ENCODE data around the gene RGS18. TPM values are rescaled to one million over a fixed set of nuclear protein-coding genes. Genes with fewer than 3 reads are reported as not detected.

Gene RGS18
- total and polyA plus RNA-seq, 9 of the 15 experiments (the other 6 are each of a cell fraction or from before 2014, with no cell fraction given), result 0.03 to 0.11 (median 0.05) TPM; not detected in 5

GRCh38 chr1:192159014-192159413 is 752 bp downstream of the RGS18 start (continued):
- no peak for TF ChIP-seq DACH1 (IDR thresholded peaks at IDR 0.05; ENCODE audit: partially characterized antibody)
- no peak for TF ChIP-seq IRF1 (CRISPR knock-in tag; IDR thresholded peaks at IDR 0.05; ENCODE audit: borderline replicate concordance)
- no peak for TF ChIP-seq HMGN3 (IDR thresholded peaks at IDR 0.05; ENCODE audit: borderline replicate concordance, extremely low read depth, insufficient read length, low read depth, low read length)

GRCh38 chr1:192159781-192160180 is 1.5 kb downstream of the RGS18 start:
- H3K36me3 ChIP-seq (ENCODE audit: control insufficient read depth, insufficient read depth, low read length), result no peaks in the 10 kb centered on the region
- in situ Hi-C loops (cut with MboI), result no loop called here
- H3K27me3 ChIP-seq (ENCODE audit: control insufficient read depth in 2 of 2, insufficient read depth in 2 of 2, low read length in 2 of 2), result no peaks in the 10 kb centered on the region
- no peak for DNase-seq (ENCODE audit: extremely low read depth in 1 of 4, low spot score in 3 of 4)
- no peak overlapping the region for H2AFZ ChIP-seq (ENCODE audit: low read depth, low read length)
- H3K9me3 ChIP-seq (replicated peaks; ENCODE audit: control insufficient read depth, insufficient read depth, low read depth, low read length), result peaks cover 5% of the 10 kb centered on the region
- H3K4me2 ChIP-seq (ENCODE audit: insufficient read depth, low read length), result no peak overlapping the region
- intact Hi-C loops (cut with micrococcal nuclease), result no loop called here
- TF ChIP-seq CBX5 (IDR thresholded peaks at IDR 0.05; ENCODE audit: borderline replicate concordance, low read depth) (no peak), KDM4B (IDR thresholded peaks at IDR 0.05; ENCODE audit: borderline replicate concordance in 2 of 2, low read depth in 1 of 2) (no peak), STAT5B (CRISPR knock-in tag; IDR thresholded peaks at IDR 0.05) (no peak), BRD9 (IDR thresholded peaks at IDR 0.05; ENCODE audit: low read depth, partially characterized antibody) (no peak), KLF16 (IDR thresholded peaks at IDR 0.05) (no peak), MAFK (IDR thresholded peaks at IDR 0.05; ENCODE audit: low read length) (no peak)
- TF ChIP-seq, protein P1, sequence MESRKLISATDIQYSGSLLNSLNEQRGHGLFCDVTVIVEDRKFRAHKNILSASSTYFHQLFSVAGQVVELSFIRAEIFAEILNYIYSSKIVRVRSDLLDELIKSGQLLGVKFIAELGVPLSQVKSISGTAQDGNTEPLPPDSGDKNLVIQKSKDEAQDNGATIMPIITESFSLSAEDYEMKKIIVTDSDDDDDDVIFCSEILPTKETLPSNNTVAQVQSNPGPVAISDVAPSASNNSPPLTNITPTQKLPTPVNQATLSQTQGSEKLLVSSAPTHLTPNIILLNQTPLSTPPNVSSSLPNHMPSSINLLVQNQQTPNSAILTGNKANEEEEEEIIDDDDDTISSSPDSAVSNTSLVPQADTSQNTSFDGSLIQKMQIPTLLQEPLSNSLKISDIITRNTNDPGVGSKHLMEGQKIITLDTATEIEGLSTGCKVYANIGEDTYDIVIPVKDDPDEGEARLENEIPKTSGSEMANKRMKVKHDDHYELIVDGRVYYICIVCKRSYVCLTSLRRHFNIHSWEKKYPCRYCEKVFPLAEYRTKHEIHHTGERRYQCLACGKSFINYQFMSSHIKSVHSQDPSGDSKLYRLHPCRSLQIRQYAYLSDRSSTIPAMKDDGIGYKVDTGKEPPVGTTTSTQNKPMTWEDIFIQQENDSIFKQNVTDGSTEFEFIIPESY (CRISPR knock-in tag; IDR thresholded peaks at IDR 0.05), result no peak
- TF ChIP-seq, protein P2, sequence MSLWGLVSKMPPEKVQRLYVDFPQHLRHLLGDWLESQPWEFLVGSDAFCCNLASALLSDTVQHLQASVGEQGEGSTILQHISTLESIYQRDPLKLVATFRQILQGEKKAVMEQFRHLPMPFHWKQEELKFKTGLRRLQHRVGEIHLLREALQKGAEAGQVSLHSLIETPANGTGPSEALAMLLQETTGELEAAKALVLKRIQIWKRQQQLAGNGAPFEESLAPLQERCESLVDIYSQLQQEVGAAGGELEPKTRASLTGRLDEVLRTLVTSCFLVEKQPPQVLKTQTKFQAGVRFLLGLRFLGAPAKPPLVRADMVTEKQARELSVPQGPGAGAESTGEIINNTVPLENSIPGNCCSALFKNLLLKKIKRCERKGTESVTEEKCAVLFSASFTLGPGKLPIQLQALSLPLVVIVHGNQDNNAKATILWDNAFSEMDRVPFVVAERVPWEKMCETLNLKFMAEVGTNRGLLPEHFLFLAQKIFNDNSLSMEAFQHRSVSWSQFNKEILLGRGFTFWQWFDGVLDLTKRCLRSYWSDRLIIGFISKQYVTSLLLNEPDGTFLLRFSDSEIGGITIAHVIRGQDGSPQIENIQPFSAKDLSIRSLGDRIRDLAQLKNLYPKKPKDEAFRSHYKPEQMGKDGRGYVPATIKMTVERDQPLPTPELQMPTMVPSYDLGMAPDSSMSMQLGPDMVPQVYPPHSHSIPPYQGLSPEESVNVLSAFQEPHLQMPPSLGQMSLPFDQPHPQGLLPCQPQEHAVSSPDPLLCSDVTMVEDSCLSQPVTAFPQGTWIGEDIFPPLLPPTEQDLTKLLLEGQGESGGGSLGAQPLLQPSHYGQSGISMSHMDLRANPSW (CRISPR knock-in tag; IDR thresholded peaks at IDR 0.05), result no peak
- no peak for FAIRE-seq
- 25% methylated on average over 2 of the region's 2 CpGs for WGBS (ENCODE audit: insufficient coverage, low coverage, missing lambda C conversion rate)
- CTCF ChIA-PET (ENCODE audit: low intra/inter-chr PET ratio), result no interaction called here
- no peak overlapping the region for H3K27ac ChIP-seq (ENCODE audit: extremely low read depth, low read depth, low read length)
- no peaks in the 10 kb centered on the region for H3K4me1 ChIP-seq (replicated peaks in 1 of 2; ENCODE audit: control insufficient read depth in 2 of 2, insufficient read depth in 2 of 2, low read length in 2 of 2)
- no peak overlapping the region for H3K9ac ChIP-seq (ENCODE audit: insufficient read depth in 1 of 2, low read depth in 2 of 2, low read length in 2 of 2)
- no peak for ATAC-seq
- H4K20me1 ChIP-seq (replicated peaks; ENCODE audit: control insufficient read depth, insufficient read depth, low read length), result no peaks in the 10 kb centered on the region
- BruUV-seq (replicated peaks), result no TSS peak
- H3K9me1 ChIP-seq (ENCODE audit: control insufficient read depth, insufficient read depth, low read length), result no peaks in the 10 kb centered on the region
- H3K79me2 ChIP-seq (ENCODE audit: control insufficient read depth, insufficient read depth, low read length), result no peaks in the 10 kb centered on the region
- H3K4me3 ChIP-seq, result no peak overlapping the region
- POLR2A ChIA-PET, result no interaction called here
